ENCODE results near the gene ADGRV1.

The ADGRV1 gene

GRCh38 chr5:90533794-90534193 lies 24.8 kb upstream of the ADGRV1 start:
- H3K9me3 ChIP-seq (ENCODE audit: control insufficient read depth, low read length), result no peaks in the 10 kb centered on the region
- H3K27me3 ChIP-seq (ENCODE audit: control insufficient read depth, insufficient read depth, low read length, poor library complexity, severe bottlenecking), result no peaks in the 10 kb centered on the region
- H3K4me1 ChIP-seq (ENCODE audit: control insufficient read depth, insufficient read depth, low read length), result no peaks in the 10 kb centered on the region
- WGBS, 2 experiments, result 87 to 88% methylated on average over 3 of the region's 3 CpGs
- H3K4me3 ChIP-seq (ENCODE audit: insufficient read depth, low read depth, low read length), result no peak overlapping the region
- no peaks in the 10 kb centered on the region for H3K36me3 ChIP-seq (ENCODE audit: control insufficient read depth, insufficient read depth, low read length)
- H3K27ac ChIP-seq (ENCODE audit: insufficient read depth, low read depth, low read length, poor library complexity, severe bottlenecking), result no peak overlapping the region

- Histone ChIP-seq H3K27ac (ENCODE audit: insufficient read depth, low read depth, low read length, poor library complexity, severe bottlenecking) (no peak overlapping the region), H3K9me3 (ENCODE audit: control insufficient read depth, low read length) (no peaks in the 10 kb centered on the region), H3K4me1 (ENCODE audit: control insufficient read depth, insufficient read depth, low read length) (no peaks in the 10 kb centered on the region), H3K36me3 (ENCODE audit: control insufficient read depth, insufficient read depth, low read length) (no peaks in the 10 kb centered on the region), H3K4me3 (ENCODE audit: insufficient read depth, low read depth, low read length) (no peak overlapping the region), H3K27me3 (ENCODE audit: control insufficient read depth, insufficient read depth, low read length, poor library complexity, severe bottlenecking) (no peaks in the 10 kb centered on the region)
- WGBS, 2 experiments, result 94 to 100% methylated on average over 3 of the region's 3 CpGs
Observed at GRCh38 chr5:90534922-90535321, 23.7 kb upstream of the ADGRV1 start.

- H3K27ac ChIP-seq (ENCODE audit: insufficient read depth, low read depth, low read length, poor library complexity, severe bottlenecking), result no peak overlapping the region
- H3K27me3 ChIP-seq (ENCODE audit: control insufficient read depth, insufficient read depth, low read length, poor library complexity, severe bottlenecking), result no peaks in the 10 kb centered on the region
- no peaks in the 10 kb centered on the region for H3K4me1 ChIP-seq (ENCODE audit: control insufficient read depth, insufficient read depth, low read length)
- WGBS, 2 experiments, result 52 to 65% methylated on average over 4 of the region's 4 CpGs
- H3K9me3 ChIP-seq (ENCODE audit: control insufficient read depth, low read length), result no peaks in the 10 kb centered on the region
- H3K36me3 ChIP-seq (ENCODE audit: control insufficient read depth, insufficient read depth, low read length), result no peaks in the 10 kb centered on the region
- H3K4me3 ChIP-seq (ENCODE audit: insufficient read depth, low read depth, low read length), result no peak overlapping the region
Observed at GRCh38 chr5:90542827-90543519, 15.6 kb upstream of the ADGRV1 start.

- Histone ChIP-seq H3K4me1 (ENCODE audit: control insufficient read depth, insufficient read depth, low read length) (no peaks in the 10 kb centered on the region), H3K4me3 (ENCODE audit: insufficient read depth, low read depth, low read length) (no peak overlapping the region), H3K27ac (ENCODE audit: insufficient read depth, low read depth, low read length, poor library complexity, severe bottlenecking) (no peak overlapping the region), H3K27me3 (ENCODE audit: control insufficient read depth, insufficient read depth, low read length, poor library complexity, severe bottlenecking) (no peaks in the 10 kb centered on the region), H3K9me3 (ENCODE audit: control insufficient read depth, low read length) (no peaks in the 10 kb centered on the region), H3K36me3 (ENCODE audit: control insufficient read depth, insufficient read depth, low read length) (no peaks in the 10 kb centered on the region)
- 90 to 100% methylated on average over 1 to 2 of the region's 2 CpGs for WGBS, 2 experiments
Observed at GRCh38 chr5:90545511-90545910, 13.1 kb upstream of the ADGRV1 start.

GRCh38 chr5:90546216-90546837 lies 12.3 kb upstream of the ADGRV1 start:
- no peaks in the 10 kb centered on the region for H3K27me3 ChIP-seq (ENCODE audit: control insufficient read depth, insufficient read depth, low read length, poor library complexity, severe bottlenecking)
- no peaks in the 10 kb centered on the region for H3K9me3 ChIP-seq (ENCODE audit: control insufficient read depth, low read length)
- no peaks in the 10 kb centered on the region for H3K36me3 ChIP-seq (ENCODE audit: control insufficient read depth, insufficient read depth, low read length)
- H3K4me3 ChIP-seq (ENCODE audit: insufficient read depth, low read depth, low read length), result no peak overlapping the region
- H3K27ac ChIP-seq (ENCODE audit: insufficient read depth, low read depth, low read length, poor library complexity, severe bottlenecking), result no peak overlapping the region
- no peaks in the 10 kb centered on the region for H3K4me1 ChIP-seq (ENCODE audit: control insufficient read depth, insufficient read depth, low read length)
- 89 to 95% methylated on average over 1 to 4 of the region's 4 CpGs for WGBS, 2 experiments

GRCh38 chr5:90547072-90547536 lies 11.5 kb upstream of the ADGRV1 start:
- WGBS, 2 experiments, result 100% methylated on average over 1 of the region's 1 CpG; no CpG with 5 or more reads in 1 of the 2 experiments
- no peaks in the 10 kb centered on the region for H3K9me3 ChIP-seq (ENCODE audit: control insufficient read depth, low read length)
- H3K27ac ChIP-seq (ENCODE audit: insufficient read depth, low read depth, low read length, poor library complexity, severe bottlenecking), result no peak overlapping the region
- H3K4me1 ChIP-seq (ENCODE audit: control insufficient read depth, insufficient read depth, low read length), result no peaks in the 10 kb centered on the region
- H3K4me3 ChIP-seq (ENCODE audit: insufficient read depth, low read depth, low read length), result no peak overlapping the region
- no peaks in the 10 kb centered on the region for H3K27me3 ChIP-seq (ENCODE audit: control insufficient read depth, insufficient read depth, low read length, poor library complexity, severe bottlenecking)
- no peaks in the 10 kb centered on the region for H3K36me3 ChIP-seq (ENCODE audit: control insufficient read depth, insufficient read depth, low read length)

GRCh38 chr5:90548069-90548593 lies 10.5 kb upstream of the ADGRV1 start:
- Histone ChIP-seq H3K4me1 (ENCODE audit: control insufficient read depth, insufficient read depth, low read length) (no peaks in the 10 kb centered on the region), H3K27me3 (ENCODE audit: control insufficient read depth, insufficient read depth, low read length, poor library complexity, severe bottlenecking) (no peaks in the 10 kb centered on the region), H3K36me3 (ENCODE audit: control insufficient read depth, insufficient read depth, low read length) (no peaks in the 10 kb centered on the region), H3K27ac (ENCODE audit: insufficient read depth, low read depth, low read length, poor library complexity, severe bottlenecking) (no peak overlapping the region), H3K9me3 (ENCODE audit: control insufficient read depth, low read length) (no peaks in the 10 kb centered on the region), H3K4me3 (ENCODE audit: insufficient read depth, low read depth, low read length) (no peak overlapping the region)
- WGBS, 2 experiments, result 68 to 69% methylated on average over 5 of the region's 5 CpGs

- no peaks in the 10 kb centered on the region for H3K27me3 ChIP-seq (ENCODE audit: control insufficient read depth, insufficient read depth, low read length, poor library complexity, severe bottlenecking)
- H3K9me3 ChIP-seq (ENCODE audit: control insufficient read depth, low read length), result no peaks in the 10 kb centered on the region
- H3K27ac ChIP-seq (ENCODE audit: insufficient read depth, low read depth, low read length, poor library complexity, severe bottlenecking), result no peak overlapping the region
- no peak overlapping the region for H3K4me3 ChIP-seq (ENCODE audit: insufficient read depth, low read depth, low read length)
- no peaks in the 10 kb centered on the region for H3K36me3 ChIP-seq (ENCODE audit: control insufficient read depth, insufficient read depth, low read length)
- H3K4me1 ChIP-seq (ENCODE audit: control insufficient read depth, insufficient read depth, low read length), result no peaks in the 10 kb centered on the region
Observed at GRCh38 chr5:90549223-90549622, 9.4 kb upstream of the ADGRV1 start.

GRCh38 chr5:90549729-90550275 lies 8.8 kb upstream of the ADGRV1 start:
- Histone ChIP-seq H3K4me1 (ENCODE audit: control insufficient read depth, insufficient read depth, low read length) (peaks cover 3% of the 10 kb centered on the region), H3K27me3 (ENCODE audit: control insufficient read depth, insufficient read depth, low read length, poor library complexity, severe bottlenecking) (no peaks in the 10 kb centered on the region), H3K4me3 (ENCODE audit: insufficient read depth, low read depth, low read length) (no peak overlapping the region), H3K27ac (ENCODE audit: insufficient read depth, low read depth, low read length, poor library complexity, severe bottlenecking) (no peak overlapping the region), H3K9me3 (ENCODE audit: control insufficient read depth, low read length) (no peaks in the 10 kb centered on the region), H3K36me3 (ENCODE audit: control insufficient read depth, insufficient read depth, low read length) (no peaks in the 10 kb centered on the region)
- WGBS, 2 experiments, result 93 to 94% methylated on average over 2 of the region's 2 CpGs

- H3K36me3 ChIP-seq (ENCODE audit: control insufficient read depth, insufficient read depth, low read length), result no peaks in the 10 kb centered on the region
- 92 to 93% methylated on average over 3 of the region's 3 CpGs for WGBS, 2 experiments
Observed at GRCh38 chr5:90550963-90551362, 7.6 kb upstream of the ADGRV1 start.

More at GRCh38 chr5:90550963-90551362, 7.6 kb upstream of the ADGRV1 start:
- no peaks in the 10 kb centered on the region for H3K27me3 ChIP-seq (ENCODE audit: control insufficient read depth, insufficient read depth, low read length, poor library complexity, severe bottlenecking)
- H3K27ac ChIP-seq (ENCODE audit: insufficient read depth, low read depth, low read length, poor library complexity, severe bottlenecking), result no peak overlapping the region
- no peak overlapping the region for H3K4me3 ChIP-seq (ENCODE audit: insufficient read depth, low read depth, low read length)
- H3K4me1 ChIP-seq (ENCODE audit: control insufficient read depth, insufficient read depth, low read length), result peaks cover 4% of the 10 kb centered on the region
- H3K9me3 ChIP-seq (ENCODE audit: control insufficient read depth, low read length), result no peaks in the 10 kb centered on the region

Measured in ectodermal cell (in vitro differentiated cells).